T-helper 2 cell treated with Interferon-gamma antibody and Interleukin-4, amounts not matched to agents 5 μg/mL and 100 μg/mL, for 36 hours (primary cell): ENCODE results near the gene GOLGA8Q.
"Not testable (repeated sequence)": the region's sequence is repeated elsewhere in the genome, so short reads cannot be mapped to it uniquely, and the experiment has no call there.

ENCODE experiments used
- DNase-seq: peaks from one replicate; pipeline ENCODE4 v3.0.0; 2021; ENCODE audit warnings: low spot score
- H3K27ac Mint-ChIP-seq: one replicate; pipeline ENCODE4 v1.8.0; 2021; ENCODE audit warnings: mild to moderate bottlenecking, mixed read lengths
- H3K27me3 Mint-ChIP-seq: one replicate; pipeline ENCODE4 v1.8.0; 2021; ENCODE audit warnings: low read depth, mixed read lengths
- H3K36me3 Mint-ChIP-seq: one replicate; pipeline ENCODE4 v1.8.0; 2021; ENCODE audit warnings: low read depth, mixed read lengths
- H3K4me1 Mint-ChIP-seq: one replicate; pipeline ENCODE4 v1.8.0; 2021; ENCODE audit warnings: low read depth, mixed read lengths
- H3K4me3 Mint-ChIP-seq: one replicate; pipeline ENCODE4 v1.8.0; 2022; ENCODE audit warnings: mild to moderate bottlenecking, moderate library complexity, mixed read lengths
- H3K9me3 Mint-ChIP-seq: one replicate; pipeline ENCODE4 v1.8.0; 2021; ENCODE audit warnings: mixed read lengths

The GOLGA8Q gene

DNA sequence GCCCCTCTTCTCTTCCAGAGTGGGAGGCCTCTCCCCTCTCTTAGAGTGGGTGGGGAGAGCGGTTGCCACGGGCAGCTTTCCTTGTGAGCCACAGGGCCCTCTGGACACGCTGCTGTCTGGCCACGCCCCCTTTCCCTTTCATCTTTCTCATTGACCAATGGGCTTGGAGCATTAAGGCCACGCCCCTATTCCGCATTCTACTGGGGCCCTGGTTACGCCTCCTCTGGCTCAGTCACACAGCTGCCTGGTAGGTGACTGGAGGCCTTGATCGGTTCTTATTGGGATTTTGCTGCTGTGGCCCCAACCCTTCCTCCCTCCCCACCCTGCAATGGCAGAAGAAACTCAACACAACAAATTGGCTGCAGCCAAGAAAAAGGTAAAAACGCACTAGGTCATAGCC lies at the start of gene GOLGA8Q:
TSS of gene GOLGA8Q (plus strand) at position 301 of the 400 bp plus-strand sequence. CDS start at position 329, 28 bp downstream.
- H3K36me3 Mint-ChIP-seq, H3K27ac Mint-ChIP-seq, H3K9me3 Mint-ChIP-seq, DNase-seq, H3K4me1 Mint-ChIP-seq, H3K4me3 Mint-ChIP-seq, H3K27me3 Mint-ChIP-seq: not testable (repeated sequence)

GRCh38 chr15:30502904-30503781 lies 48.7 kb upstream of the GOLGA8Q start:
- not testable (repeated sequence) for DNase-seq, H3K9me3 Mint-ChIP-seq, H3K27me3 Mint-ChIP-seq, H3K27ac Mint-ChIP-seq, H3K36me3 Mint-ChIP-seq, H3K4me3 Mint-ChIP-seq, H3K4me1 Mint-ChIP-seq

DNA sequence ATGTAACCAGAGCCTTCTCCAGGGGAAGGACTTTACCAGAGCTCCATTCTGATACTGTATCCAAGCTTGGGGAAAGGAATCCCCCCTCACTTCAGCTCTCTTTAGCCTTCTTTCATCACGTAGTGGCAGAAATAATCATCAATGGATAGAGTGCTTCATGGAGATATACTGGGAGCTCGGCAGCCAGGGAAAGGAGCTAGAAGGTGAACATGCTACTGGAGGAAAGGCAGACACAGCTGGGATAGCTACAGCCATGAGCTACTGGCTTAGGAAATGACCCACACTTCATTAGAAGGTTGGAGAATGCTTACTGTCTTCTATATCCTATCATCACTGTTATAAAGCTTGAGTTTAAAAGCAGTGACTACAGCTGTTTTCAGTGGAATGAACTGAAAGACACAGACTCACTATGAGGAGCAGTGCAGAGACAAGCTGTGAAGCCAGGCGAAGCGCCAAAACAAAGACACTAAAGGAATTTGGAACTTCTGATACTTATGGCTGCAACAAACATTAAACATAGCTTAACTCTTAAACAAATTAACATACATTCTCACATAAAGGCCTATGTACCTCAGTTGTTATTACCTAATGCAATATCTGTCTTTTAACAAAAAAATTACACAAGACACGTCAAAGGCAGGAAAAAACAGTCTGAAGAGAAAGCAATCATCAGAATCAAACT lies 47.5 kb upstream of the GOLGA8Q start:
- DNase-seq, H3K27ac Mint-ChIP-seq, H3K9me3 Mint-ChIP-seq, H3K27me3 Mint-ChIP-seq, H3K4me3 Mint-ChIP-seq, H3K4me1 Mint-ChIP-seq, H3K36me3 Mint-ChIP-seq: not testable (repeated sequence)

DNA sequence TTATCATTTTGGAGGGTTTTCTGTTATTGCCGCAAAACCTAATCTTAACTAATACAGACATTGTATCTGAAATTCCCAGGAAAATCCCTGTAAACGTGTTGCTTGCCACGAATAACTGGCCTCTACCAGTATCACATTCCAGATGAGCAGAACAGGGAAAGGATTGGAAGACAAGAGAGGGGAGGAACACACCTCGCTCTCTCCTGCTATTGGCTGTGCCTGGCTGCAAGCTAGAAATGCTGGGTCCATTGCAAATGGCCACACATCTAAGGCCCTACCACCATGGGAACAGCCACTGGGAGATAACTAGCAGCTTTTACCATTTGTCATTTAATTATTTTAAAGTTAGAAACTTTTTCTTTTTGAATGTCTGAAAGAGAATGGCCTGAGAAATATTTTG lies 37.3 kb upstream of the GOLGA8Q start:
- not testable (repeated sequence) for H3K36me3 Mint-ChIP-seq, H3K27me3 Mint-ChIP-seq, H3K4me1 Mint-ChIP-seq

DNA sequence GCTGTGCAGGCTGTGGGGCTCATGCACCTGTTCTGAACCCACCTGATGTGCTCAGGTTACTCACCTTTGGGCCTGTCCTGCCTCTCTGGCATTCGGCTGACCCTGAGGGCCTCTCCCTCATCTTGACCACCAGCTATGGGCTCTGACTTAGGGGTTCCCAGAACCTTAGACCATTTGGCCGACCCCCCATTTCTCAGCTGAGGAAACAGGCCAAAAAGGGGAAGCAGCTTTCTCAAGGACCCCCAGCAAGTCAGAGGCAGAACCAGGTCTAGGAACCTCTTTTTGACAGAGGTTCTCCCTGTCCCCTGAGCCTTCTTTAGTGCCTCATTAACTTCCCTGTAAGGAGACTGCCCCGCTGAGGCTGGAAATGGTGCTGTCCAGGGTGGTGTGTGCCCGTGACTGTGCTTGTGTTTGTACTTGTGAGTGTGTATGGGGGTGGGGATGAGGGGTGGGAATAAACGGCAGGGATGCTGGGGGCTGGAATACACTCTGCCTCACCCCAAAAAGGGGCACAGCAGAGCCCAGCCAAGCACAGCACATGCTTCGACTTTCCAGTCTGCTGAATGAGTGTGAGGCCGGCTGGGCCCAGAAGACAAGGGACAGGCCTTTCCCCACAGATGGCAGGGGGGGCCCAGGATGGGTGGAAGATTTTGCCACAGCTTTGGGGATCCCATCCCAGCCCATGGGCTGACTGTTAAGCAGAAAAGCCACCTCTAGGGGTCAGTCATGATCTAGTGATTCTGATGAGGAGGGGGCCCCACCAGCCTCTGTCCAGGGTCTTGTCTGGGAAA lies 28.2 kb upstream of the GOLGA8Q start:
- H3K4me3 Mint-ChIP-seq, H3K4me1 Mint-ChIP-seq, H3K27me3 Mint-ChIP-seq, H3K27ac Mint-ChIP-seq, H3K36me3 Mint-ChIP-seq, DNase-seq, H3K9me3 Mint-ChIP-seq: not testable (repeated sequence)

More for the DNA sequence above, 37.3 kb upstream of the GOLGA8Q start:
- not testable (repeated sequence) for H3K4me3 Mint-ChIP-seq, H3K9me3 Mint-ChIP-seq, H3K27ac Mint-ChIP-seq, DNase-seq

- not testable (repeated sequence) for H3K27me3 Mint-ChIP-seq, H3K9me3 Mint-ChIP-seq, H3K4me3 Mint-ChIP-seq, H3K4me1 Mint-ChIP-seq, H3K36me3 Mint-ChIP-seq, H3K27ac Mint-ChIP-seq, DNase-seq
Measured at GRCh38 chr15:30525912-30526311, 25.9 kb upstream of the GOLGA8Q start.

DNA sequence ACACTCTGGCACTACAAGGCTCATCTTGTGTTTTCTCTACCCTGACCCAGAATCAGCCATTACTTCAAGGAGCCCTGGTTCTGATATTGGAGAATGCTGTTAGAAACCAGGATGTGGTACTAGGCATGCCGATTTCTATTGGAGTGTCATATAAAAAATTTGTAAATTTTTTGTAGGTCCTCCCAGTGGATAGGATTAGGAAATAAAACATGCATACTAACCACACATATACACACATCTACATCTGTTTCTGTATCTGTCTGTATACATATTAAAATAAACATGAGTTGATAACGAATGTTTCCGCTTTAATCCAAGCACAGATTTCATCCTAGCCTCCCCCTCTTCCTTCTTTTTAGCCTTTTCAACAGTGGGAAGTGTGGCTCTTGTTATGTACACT lies 22.8 kb upstream of the GOLGA8Q start:
- H3K9me3 Mint-ChIP-seq, H3K27me3 Mint-ChIP-seq, H3K4me1 Mint-ChIP-seq, H3K36me3 Mint-ChIP-seq, H3K27ac Mint-ChIP-seq, DNase-seq, H3K4me3 Mint-ChIP-seq: not testable (repeated sequence)

DNA sequence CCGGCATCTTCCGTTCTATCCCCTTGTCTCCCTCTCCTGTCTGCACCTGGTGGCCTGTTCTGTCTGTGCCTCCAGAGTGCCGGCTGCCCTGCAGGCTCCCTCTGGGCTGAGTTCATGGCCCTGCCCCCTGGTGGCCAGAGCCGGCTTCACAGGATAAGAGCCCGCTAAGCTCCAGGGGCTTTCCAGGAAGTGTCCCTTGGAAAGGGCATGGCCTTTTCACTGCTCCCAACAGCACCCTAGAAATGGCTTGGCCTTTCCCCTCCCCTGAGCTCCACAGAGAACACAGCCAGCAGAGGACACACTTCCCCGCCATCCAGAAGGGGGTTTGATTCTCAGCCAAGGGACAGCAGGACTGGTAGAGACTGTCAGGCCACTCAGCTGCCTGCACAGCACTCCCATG lies 15.1 kb downstream of the GOLGA8Q start:
- not testable (repeated sequence) for H3K27ac Mint-ChIP-seq, DNase-seq, H3K9me3 Mint-ChIP-seq, H3K27me3 Mint-ChIP-seq, H3K4me3 Mint-ChIP-seq, H3K36me3 Mint-ChIP-seq, H3K4me1 Mint-ChIP-seq

DNA sequence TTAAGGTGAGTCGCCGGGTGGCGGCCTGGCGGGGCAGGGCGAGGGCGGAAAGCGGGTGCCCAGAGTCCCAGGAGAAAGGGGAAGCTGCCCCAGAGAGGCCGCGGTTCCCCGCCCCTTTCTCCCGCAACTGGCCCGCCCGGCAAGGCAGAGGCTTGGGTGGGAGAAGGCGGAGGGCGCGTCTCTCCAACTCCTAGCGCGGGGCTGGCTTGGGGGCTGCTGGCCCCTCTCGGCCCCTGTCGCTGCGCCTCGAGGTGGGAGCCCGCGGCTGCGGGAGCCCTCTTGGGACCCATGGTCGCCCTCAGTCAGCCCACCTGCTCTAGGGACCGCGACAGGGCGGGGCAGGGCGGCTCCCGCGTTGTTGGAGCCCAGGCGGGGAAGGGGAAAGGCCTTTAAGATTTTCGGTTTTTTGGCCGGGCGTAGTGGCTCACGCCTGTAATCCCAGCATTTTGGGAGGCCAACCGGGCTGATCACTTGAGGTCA lies 21.2 kb downstream of the GOLGA8Q start:
- not testable (repeated sequence) for H3K36me3 Mint-ChIP-seq, H3K9me3 Mint-ChIP-seq, H3K27me3 Mint-ChIP-seq, DNase-seq, H3K4me3 Mint-ChIP-seq, H3K4me1 Mint-ChIP-seq, H3K27ac Mint-ChIP-seq

- DNase-seq, H3K4me1 Mint-ChIP-seq, H3K27me3 Mint-ChIP-seq, H3K4me3 Mint-ChIP-seq, H3K9me3 Mint-ChIP-seq, H3K27ac Mint-ChIP-seq, H3K36me3 Mint-ChIP-seq: not testable (repeated sequence)
Measured at GRCh38 chr15:30579394-30579970, 27.6 kb downstream of the GOLGA8Q start.

- DNase-seq, H3K4me3 Mint-ChIP-seq, H3K4me1 Mint-ChIP-seq, H3K27ac Mint-ChIP-seq, H3K27me3 Mint-ChIP-seq, H3K36me3 Mint-ChIP-seq, H3K9me3 Mint-ChIP-seq: not testable (repeated sequence)
Measured at GRCh38 chr15:30580716-30581115, 28.9 kb downstream of the GOLGA8Q start.

- H3K9me3 Mint-ChIP-seq, H3K36me3 Mint-ChIP-seq, H3K27ac Mint-ChIP-seq, H3K4me1 Mint-ChIP-seq, H3K27me3 Mint-ChIP-seq, H3K4me3 Mint-ChIP-seq, DNase-seq: not testable (repeated sequence)
Measured at GRCh38 chr15:30598953-30599352, 47.1 kb downstream of the GOLGA8Q start.

- H3K27me3 Mint-ChIP-seq, H3K9me3 Mint-ChIP-seq, DNase-seq, H3K27ac Mint-ChIP-seq, H3K4me3 Mint-ChIP-seq, H3K36me3 Mint-ChIP-seq, H3K4me1 Mint-ChIP-seq: not testable (repeated sequence)
Measured at GRCh38 chr15:30603796-30604195, 51.9 kb downstream of the GOLGA8Q start, which contains the start of gene GOLGA8H. TSS of gene GOLGA8H (plus strand) at chr15:30604028. CDS start at chr15:30604126, 98 bp downstream.
